Ovary (tissue), 9 donors: Measurements from ENCODE around the gene C1QTNF8. TPM values are rescaled to one million over a fixed set of nuclear protein-coding genes. Genes with fewer than 3 reads are reported as not detected.

ENCODE experiments used
- DNase-seq, 5 donors: peaks; one replicate each; pipeline ENCODE4 v3.0.0-alpha.2; 2019 to 2020
- H3K27ac ChIP-seq, 2 donors: fragments of 200-600 bp; one replicate each; pipeline versions ENCODE4 v1.5.1 to v1.8.0; 2019 to 2022
- H3K27me3 ChIP-seq: fragments of 200-600 bp; one replicate; pipeline ENCODE4 v1.8.0; 2022
- H3K36me3 ChIP-seq: fragments of 200-600 bp; sonication (generic); one replicate; pipeline ENCODE4 v1.5.1; 2019
- H3K4me1 ChIP-seq: one replicate; pipeline ENCODE4 v1.8.1; 2013; ENCODE audit warnings: mild to moderate bottlenecking, moderate library complexity; ENCODE audit not compliant: insufficient read depth
- H3K4me3 ChIP-seq: fragments of 200-600 bp; sonication (generic); one replicate; pipeline ENCODE4 v1.5.1; 2017
- H3K9me3 ChIP-seq, 2 donors: fragments of 200-600 bp in 1 of 2; sonication (generic) in 1 of 2; one replicate each; pipeline versions ENCODE4 v1.5.1 to v1.8.1; 2013 to 2019; ENCODE audit warnings: mild to moderate bottlenecking in 1 of 2, moderate library complexity in 1 of 2
- CTCF ChIP-seq, 3 donors: fragments of 450-650 bp in 2 of 3; fragments of 200-600 bp in 1 of 3; IDR thresholded peaks; one replicate each; pipeline versions ENCODE4 v1.5.1 to v1.8.0; 2016 to 2022; ENCODE audit warnings: antibody characterized with exemption in 3 of 3, mild to moderate bottlenecking in 1 of 3
- EP300 ChIP-seq: sonication (generic); formaldehyde crosslinking; IDR thresholded peaks from one replicate; pipeline ENCODE4 v1.6.1; 2017; ENCODE audit warnings: antibody characterized with exemption
- POLR2A ChIP-seq: fragments of 450-650 bp; IDR thresholded peaks from one replicate; pipeline ENCODE4 v1.6.1; 2017; ENCODE audit warnings: antibody characterized with exemption, mild to moderate bottlenecking, moderate library complexity
- WGBS, 3 donors: extraction: QIAGEN DNeasy Blood & Tissue Kit in 1 of 3; methylation state at CpG; one replicate each; pipeline versions ENCODE4 v1.1.5 to v1.1.7; 2013 to 2017; 5-methylcytosine and 5-hydroxymethylcytosine counted together
- intact Hi-C, 4 donors: fragments of 100-400 bp; cut with DNase I; formaldehyde crosslinking; loops; one replicate each; pipeline versions ENCODE4 v1.11.0 to v1.15.1; 2022 to 2023
- polyA plus RNA-seq, 2 donors: library from polyadenylated mRNA; stranded (reverse); fragments of 200-250 nt in 1 of 2; fragments of 350-450 nt in 1 of 2; fragmentation: Illumina TruSeq in 1 of 2; extraction: RNeasy Lipid Tissue Mini Kit (QIAGEN cat#74804) in 1 of 2; gene quantifications; one replicate each; pipeline ENCODE4 v1.2.3, GENCODE V29; 2013 to 2014
- total RNA-seq, 7 donors: library from RNA; depleted of rRNA in 2 of 7; stranded (reverse); fragments of >200 nt in 2 of 7; fragmentation: NEBNext Ultra II Directional in 3 of 7; extraction: Animal tissue kit (Norgen Biotek cat#: 25700) in 3 of 7; gene quantifications; one replicate each; pipeline versions ENCODE4 v1.1.0 to v1.2.4, GENCODE V29; 2016 to 2023
- donor health status: DM: no; HTN: no; CAD: no; lungs with moderate emphysema.
- donor health status: DM: no; HTN: no; CAD: no.
- donor health status: Bipolar disorder and iron deficiency.
- donor health status: DM: yes; HTN: yes; CAD: no.
- donor health status: DM: no; HTN: no; CAD: no.
- donor health status: DM: yes; HTN: yes; CAD: no.

C1QTNF8 gene
- total and polyA plus RNA-seq, 9 donors = 0.80 TPM; not detected in 8

GRCh38 chr16:1078579-1079021 is 17.4 kb downstream of the C1QTNF8 start:
- Histone ChIP-seq H3K36me3 (no peaks in the 10 kb centered on the region), H3K9me3 (peaks cover 0 to under 1% of the 10 kb centered on the region in 2 donors), H3K4me3 (no peak overlapping the region), H3K4me1 (no peaks in the 10 kb centered on the region), H3K27ac (no peak overlapping the region), H3K27me3 (no peaks in the 10 kb centered on the region)
- no peak for TF ChIP-seq EP300
- TF ChIP-seq CTCF (IDR thresholded peaks at IDR 0.05) = no peak
- TF ChIP-seq POLR2A = no peak
- intact Hi-C loops = no loop called here
- 13 to 21% (median 18%) methylated on average over 24 to 28 of the region's 28 CpGs for WGBS, 3 donors
- peak in 2 of 5 donors; percentile 37 to 69 for DNase-seq

- Histone ChIP-seq H3K36me3 (no peaks in the 10 kb centered on the region), H3K27me3 (no peaks in the 10 kb centered on the region), H3K4me1 (no peaks in the 10 kb centered on the region), H3K4me3 (no peak overlapping the region), H3K9me3 (no peaks in the 10 kb centered on the region), H3K27ac (no peak overlapping the region)
- TF ChIP-seq POLR2A = no peak
- TF ChIP-seq EP300 = no peak
- no peak for TF ChIP-seq CTCF (IDR thresholded peaks at IDR 0.05)
- intact Hi-C loops = no loop called here
- WGBS, 3 donors = 35 to 56% (median 40%) methylated on average over 32 to 36 of the region's 36 CpGs
- no peak for DNase-seq
Measured at GRCh38 chr16:1077877-1078578, 18.0 kb downstream of the C1QTNF8 start.

GRCh38 chr16:1076801-1077576 is 19.1 kb downstream of the C1QTNF8 start:
- Histone ChIP-seq H3K4me3 (no peak overlapping the region), H3K27me3 (no peaks in the 10 kb centered on the region), H3K27ac (no peak overlapping the region), H3K36me3 (no peaks in the 10 kb centered on the region), H3K4me1 (no peaks in the 10 kb centered on the region), H3K9me3 (no peaks in the 10 kb centered on the region)
- WGBS, 3 donors = 23 to 34% (median 27%) methylated on average over 16 of the region's 16 CpGs
- TF ChIP-seq POLR2A (no peak), CTCF (IDR thresholded peaks at IDR 0.05) (no peak), EP300 (no peak)
- intact Hi-C loops = no loop called here
- no peak for DNase-seq

DNA sequence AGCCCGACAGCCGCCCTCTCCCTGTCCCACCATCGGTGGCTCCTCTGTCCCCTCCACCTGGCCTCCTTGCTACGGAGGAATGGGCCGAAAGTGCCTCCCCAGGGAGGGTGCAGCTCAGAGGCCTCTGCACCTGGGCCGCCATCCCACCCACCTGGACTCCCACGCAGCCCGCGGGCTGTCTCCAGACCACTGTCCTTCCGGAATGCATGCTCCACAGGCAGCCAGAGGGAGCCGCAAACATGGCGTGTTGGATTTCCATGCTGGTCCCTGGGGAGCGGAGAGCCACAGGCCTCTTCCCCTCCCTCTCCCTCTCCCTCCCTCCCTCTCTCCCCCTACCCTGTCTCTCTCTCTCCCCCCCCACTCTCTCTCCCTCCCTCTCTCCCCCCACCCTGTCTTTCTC is 20.5 kb downstream of the C1QTNF8 start:
- Histone ChIP-seq H3K4me3 (no peak overlapping the region), H3K4me1 (no peaks in the 10 kb centered on the region), H3K27me3 (no peaks in the 10 kb centered on the region), H3K27ac (no peak overlapping the region), H3K9me3 (no peaks in the 10 kb centered on the region), H3K36me3 (no peaks in the 10 kb centered on the region)
- intact Hi-C loops = no loop called here
- no peak for TF ChIP-seq POLR2A
- no peak for TF ChIP-seq CTCF (IDR thresholded peaks at IDR 0.05)
- TF ChIP-seq EP300 = no peak
- 43 to 47% (median 44%) methylated on average over 13 of the region's 13 CpGs for WGBS, 3 donors
- no peak for DNase-seq
